Brain microvascular endothelial cell (primary cell): Measurements from ENCODE around the gene ZSCAN5A.
"Not testable (repeated sequence)": the region's sequence is repeated elsewhere in the genome, so short reads cannot be mapped to it uniquely, and the experiment has no call there.

Experiments used
- DNase-seq: peaks from one replicate; pipeline ENCODE4 v3.0.0-alpha.2; 2020
- H3K27ac ChIP-seq: fragments of 250-450 bp; sonication (Bioruptor Pico); 2 replicates; pipeline ENCODE4 v1.5.1; 2020; ENCODE audit warnings: mild to moderate bottlenecking, moderate library complexity
- H3K27me3 ChIP-seq: fragments of 250-450 bp; sonication (Bioruptor Pico); replicated peaks from 2 replicates; pipeline ENCODE4 v1.5.1; 2020; ENCODE audit warnings: mild to moderate bottlenecking
- H3K36me3 ChIP-seq: fragments of 250-450 bp; sonication (Bioruptor Pico); replicated peaks from 2 replicates; pipeline ENCODE4 v1.5.1; 2020; ENCODE audit warnings: mild to moderate bottlenecking
- H3K4me3 ChIP-seq: 2 replicates; pipeline ENCODE4 v1.5.1; 2011; ENCODE audit warnings: low read depth, mild to moderate bottlenecking, control low read depth, low read length, moderate library complexity
- in situ Hi-C: cut with HindIII; loops from 2 replicates; pipeline ENCODE4 v1.10.0; 2017; ENCODE audit warnings: low sequenced_read_pairs, low pct_ligation_motif_present
- TF ChIP-seq, protein P1 (sequence below): IDR thresholded peaks from 2 replicates; pipeline ENCODE4 v1.5.1; 2011; ENCODE audit warnings: low read depth, mild to moderate bottlenecking, moderate library complexity, low read length, control low read depth, inconsistent platforms; ENCODE audit errors: missing control alignments

ZSCAN5A gene

GRCh38 chr19:56191115-56191514 lies 123.5 kb downstream of the ZSCAN5A start:
- DNase-seq, result no peak
- Histone ChIP-seq H3K27me3 (no peaks in the 10 kb centered on the region), H3K4me3 (no peak overlapping the region), H3K27ac (no peak overlapping the region), H3K36me3 (no peaks in the 10 kb centered on the region)
- in situ Hi-C loops, result no loop called here
- TF ChIP-seq, protein P1, sequence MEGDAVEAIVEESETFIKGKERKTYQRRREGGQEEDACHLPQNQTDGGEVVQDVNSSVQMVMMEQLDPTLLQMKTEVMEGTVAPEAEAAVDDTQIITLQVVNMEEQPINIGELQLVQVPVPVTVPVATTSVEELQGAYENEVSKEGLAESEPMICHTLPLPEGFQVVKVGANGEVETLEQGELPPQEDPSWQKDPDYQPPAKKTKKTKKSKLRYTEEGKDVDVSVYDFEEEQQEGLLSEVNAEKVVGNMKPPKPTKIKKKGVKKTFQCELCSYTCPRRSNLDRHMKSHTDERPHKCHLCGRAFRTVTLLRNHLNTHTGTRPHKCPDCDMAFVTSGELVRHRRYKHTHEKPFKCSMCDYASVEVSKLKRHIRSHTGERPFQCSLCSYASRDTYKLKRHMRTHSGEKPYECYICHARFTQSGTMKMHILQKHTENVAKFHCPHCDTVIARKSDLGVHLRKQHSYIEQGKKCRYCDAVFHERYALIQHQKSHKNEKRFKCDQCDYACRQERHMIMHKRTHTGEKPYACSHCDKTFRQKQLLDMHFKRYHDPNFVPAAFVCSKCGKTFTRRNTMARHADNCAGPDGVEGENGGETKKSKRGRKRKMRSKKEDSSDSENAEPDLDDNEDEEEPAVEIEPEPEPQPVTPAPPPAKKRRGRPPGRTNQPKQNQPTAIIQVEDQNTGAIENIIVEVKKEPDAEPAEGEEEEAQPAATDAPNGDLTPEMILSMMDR, result no peak

GRCh38 chr19:56189785-56190184 lies 124.9 kb downstream of the ZSCAN5A start:
- Histone ChIP-seq H3K27ac (no peak overlapping the region), H3K27me3 (no peaks in the 10 kb centered on the region), H3K4me3 (no peak overlapping the region), H3K36me3 (no peaks in the 10 kb centered on the region)
- DNase-seq, result no peak
- TF ChIP-seq, protein P1, result no peak
- in situ Hi-C loops, result no loop called here

DNA sequence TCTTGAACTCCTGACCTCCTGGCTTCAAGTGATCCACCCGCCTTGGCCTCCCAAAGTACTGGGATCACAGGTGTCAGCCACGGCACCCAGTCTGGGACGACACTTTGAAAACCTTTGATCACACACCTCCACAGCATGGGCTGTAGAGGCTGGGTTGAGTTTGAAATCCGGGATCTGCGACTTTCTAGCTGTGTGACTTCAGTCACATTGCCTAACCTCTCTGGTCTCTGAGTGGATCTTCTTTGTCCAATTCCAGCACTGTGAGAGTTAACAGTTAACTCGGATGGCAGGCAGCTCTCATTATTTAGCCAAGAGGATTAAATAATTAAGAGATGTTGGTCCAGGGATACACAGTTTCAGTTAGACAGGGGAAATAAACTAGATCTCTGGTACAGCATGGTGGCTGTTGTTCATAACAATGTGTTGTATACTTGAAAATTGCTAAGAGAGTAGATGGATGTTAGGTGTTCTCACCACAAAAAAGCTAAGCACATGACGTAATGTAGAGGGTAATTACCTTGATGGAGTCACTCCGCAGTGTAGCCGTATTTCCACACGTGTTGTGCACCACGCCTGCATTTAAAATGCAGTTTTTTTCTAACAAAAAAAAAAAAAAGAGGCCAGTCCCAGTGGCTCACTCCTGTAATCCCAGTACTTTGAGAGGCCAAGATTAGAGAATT lies 136.9 kb downstream of the ZSCAN5A start:
- DNase-seq, result no peak
- Histone ChIP-seq H3K27ac (no peak overlapping the region), H3K4me3 (no peak overlapping the region), H3K36me3 (no peaks in the 10 kb centered on the region), H3K27me3 (no peaks in the 10 kb centered on the region)
- TF ChIP-seq, protein P1, result no peak
- in situ Hi-C loops, result no loop called here

DNA sequence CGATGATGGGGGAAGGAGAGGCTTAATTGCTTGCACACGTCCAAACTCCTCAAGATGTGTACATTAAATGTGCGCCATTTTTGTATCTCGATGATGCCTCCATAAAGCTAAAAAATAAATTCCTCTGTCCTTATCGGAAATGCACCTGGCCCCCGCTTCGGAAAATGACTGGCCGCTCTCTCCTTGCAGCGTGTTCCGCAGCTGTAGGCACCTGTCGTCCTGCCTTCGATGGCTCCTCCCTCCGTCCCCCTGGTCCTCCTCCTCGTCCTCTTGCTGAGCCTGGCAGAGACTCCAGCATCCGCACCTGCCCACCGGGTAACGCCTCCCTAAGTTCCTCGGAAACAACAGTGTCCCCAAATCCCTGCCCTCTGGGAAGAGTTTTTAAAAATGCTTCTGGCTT lies 137.8 kb downstream of the ZSCAN5A start:
- Histone ChIP-seq H3K36me3 (no peaks in the 10 kb centered on the region), H3K27me3 (no peaks in the 10 kb centered on the region), H3K4me3 (no peak overlapping the region), H3K27ac (no peak overlapping the region)
- in situ Hi-C loops, result no loop called here
- TF ChIP-seq, protein P1, result no peak
- no peak for DNase-seq

GRCh38 chr19:56176310-56176709 lies 138.3 kb downstream of the ZSCAN5A start:
- in situ Hi-C loops, DNase-seq, H3K27me3 ChIP-seq, H3K4me3 ChIP-seq, H3K36me3 ChIP-seq, H3K27ac ChIP-seq: not testable (repeated sequence)

- H3K36me3 ChIP-seq, H3K4me3 ChIP-seq, in situ Hi-C loops: not testable (repeated sequence)
Observed at GRCh38 chr19:56175861-56176307, 138.8 kb downstream of the ZSCAN5A start, which contains the start of gene GALP. Gene GALP (plus strand): TSS chr19:56176008. CDS start chr19:56177109, 1,101 bp downstream.

DNA sequence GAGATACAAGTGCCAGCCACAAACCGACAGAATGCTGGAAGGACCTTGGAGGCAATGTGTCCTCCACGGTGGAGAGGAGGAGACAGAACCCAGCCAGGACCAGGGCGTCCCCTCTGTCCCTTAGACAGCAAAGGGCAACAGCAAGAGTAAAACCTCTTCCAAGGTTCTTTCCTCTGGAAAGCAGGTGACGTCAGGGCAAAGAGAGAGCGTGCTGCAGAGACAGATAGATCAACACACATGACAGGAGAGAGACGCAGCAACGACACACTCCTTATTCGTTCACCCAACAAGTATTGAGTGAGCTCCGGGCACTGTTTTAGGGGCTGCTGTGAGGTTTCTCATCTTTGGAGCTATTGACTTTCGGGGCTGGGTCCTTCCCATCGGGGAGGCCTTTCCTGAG lies 140.1 kb downstream of the ZSCAN5A start:
- in situ Hi-C loops, result no loop called here
- DNase-seq, result no peak
- TF ChIP-seq, protein P1, result no peak
- H3K4me3 ChIP-seq, result no peak overlapping the region
- H3K27ac ChIP-seq, result no peak overlapping the region
- no peaks in the 10 kb centered on the region for H3K27me3 ChIP-seq
- no peaks in the 10 kb centered on the region for H3K36me3 ChIP-seq

More at GRCh38 chr19:56175861-56176307, 138.8 kb downstream of the ZSCAN5A start, which contains the start of gene GALP:
- not testable (repeated sequence) for DNase-seq, H3K27ac ChIP-seq, H3K27me3 ChIP-seq
